Nephron (organoid): Measurements from ENCODE around the gene PIGL.

Experiments
- H3K27ac Mint-ChIP-seq, 3 experiments: 2 replicates each; pipeline ENCODE4 v1.8.0; 2020; ENCODE audit warnings: mixed read lengths in 3 of 3, mild to moderate bottlenecking in 2 of 3, moderate library complexity in 1 of 3
- H3K27me3 Mint-ChIP-seq: 2 replicates; pipeline ENCODE4 v1.8.0; 2021; ENCODE audit warnings: low read depth, mild to moderate bottlenecking, moderate library complexity, mixed read lengths
- H3K36me3 Mint-ChIP-seq: 2 replicates; pipeline ENCODE4 v1.8.0; 2020; ENCODE audit warnings: low read depth, mixed read lengths
- H3K4me1 Mint-ChIP-seq: 2 replicates; pipeline ENCODE4 v1.8.0; 2020; ENCODE audit warnings: mixed read lengths
- H3K4me3 Mint-ChIP-seq, 3 experiments: 2 replicates each; pipeline ENCODE4 v1.8.0; 2020; ENCODE audit warnings: mild to moderate bottlenecking in 3 of 3, mixed read lengths in 3 of 3, moderate library complexity in 2 of 3
- H3K9me3 Mint-ChIP-seq: 2 replicates; pipeline ENCODE4 v1.8.0; 2020; ENCODE audit warnings: mixed read lengths
- TF ChIP-seq, protein P1 (sequence below), 3 experiments: fragments of 200-600 bp; sonication (generic); IDR thresholded peaks; one replicate each; pipeline ENCODE4 v1.5.0; 2021; ENCODE audit warnings: antibody characterized with exemption in 3 of 3; ENCODE audit not compliant: unreplicated experiment in 3 of 3

PIGL gene

GRCh38 chr17:16267174-16267573 is 50.2 kb downstream of the PIGL start:
- Mint-ChIP-seq H3K4me3 (no peak overlapping the region), H3K4me1 (no peaks in the 10 kb centered on the region), H3K9me3 (no peaks in the 10 kb centered on the region), H3K36me3 (peaks cover 7% of the 10 kb centered on the region), H3K27me3 (no peaks in the 10 kb centered on the region), H3K27ac (no peak overlapping the region)
- TF ChIP-seq, protein P1, sequence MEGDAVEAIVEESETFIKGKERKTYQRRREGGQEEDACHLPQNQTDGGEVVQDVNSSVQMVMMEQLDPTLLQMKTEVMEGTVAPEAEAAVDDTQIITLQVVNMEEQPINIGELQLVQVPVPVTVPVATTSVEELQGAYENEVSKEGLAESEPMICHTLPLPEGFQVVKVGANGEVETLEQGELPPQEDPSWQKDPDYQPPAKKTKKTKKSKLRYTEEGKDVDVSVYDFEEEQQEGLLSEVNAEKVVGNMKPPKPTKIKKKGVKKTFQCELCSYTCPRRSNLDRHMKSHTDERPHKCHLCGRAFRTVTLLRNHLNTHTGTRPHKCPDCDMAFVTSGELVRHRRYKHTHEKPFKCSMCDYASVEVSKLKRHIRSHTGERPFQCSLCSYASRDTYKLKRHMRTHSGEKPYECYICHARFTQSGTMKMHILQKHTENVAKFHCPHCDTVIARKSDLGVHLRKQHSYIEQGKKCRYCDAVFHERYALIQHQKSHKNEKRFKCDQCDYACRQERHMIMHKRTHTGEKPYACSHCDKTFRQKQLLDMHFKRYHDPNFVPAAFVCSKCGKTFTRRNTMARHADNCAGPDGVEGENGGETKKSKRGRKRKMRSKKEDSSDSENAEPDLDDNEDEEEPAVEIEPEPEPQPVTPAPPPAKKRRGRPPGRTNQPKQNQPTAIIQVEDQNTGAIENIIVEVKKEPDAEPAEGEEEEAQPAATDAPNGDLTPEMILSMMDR (IDR thresholded peaks at IDR 0.05; ENCODE audit: unreplicated experiment in 3 of 3), result no peak

DNA sequence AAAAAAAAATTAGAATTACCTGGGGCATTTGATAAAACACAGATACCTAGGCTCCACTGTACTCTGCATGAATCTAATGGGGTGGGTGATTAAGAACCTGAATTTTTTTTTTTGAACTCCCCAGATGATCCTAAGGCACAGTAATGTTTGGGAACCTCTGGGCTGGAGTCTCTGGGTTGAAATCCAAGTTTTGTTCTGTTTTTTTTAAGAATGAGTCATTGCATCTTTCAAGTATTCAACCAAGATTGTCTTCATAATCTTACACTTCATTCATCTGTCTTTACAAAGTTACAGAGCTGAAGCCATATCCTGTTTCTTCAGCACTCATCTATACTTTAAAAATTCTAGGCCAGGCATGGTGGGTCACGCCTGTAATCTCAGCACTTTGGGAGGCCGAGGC is 52.6 kb downstream of the PIGL start:
- Mint-ChIP-seq H3K4me1 (no peaks in the 10 kb centered on the region), H3K9me3 (peaks cover 7% of the 10 kb centered on the region), H3K27me3 (no peaks in the 10 kb centered on the region), H3K4me3 (no peak overlapping the region), H3K36me3 (peaks cover 16% of the 10 kb centered on the region), H3K27ac (no peak overlapping the region)
- TF ChIP-seq, protein P1 (IDR thresholded peaks at IDR 0.05; ENCODE audit: unreplicated experiment in 3 of 3), result no peak

- TF ChIP-seq, protein P1 (IDR thresholded peaks at IDR 0.05; ENCODE audit: unreplicated experiment in 3 of 3), result no peak
- Mint-ChIP-seq H3K27me3 (no peaks in the 10 kb centered on the region), H3K27ac (no peak overlapping the region), H3K4me3 (no peak overlapping the region), H3K9me3 (peaks cover 21% of the 10 kb centered on the region), H3K4me1 (no peaks in the 10 kb centered on the region), H3K36me3 (peaks cover 28% of the 10 kb centered on the region)
These were observed 55.3 kb downstream of the PIGL start for GRCh38 chr17:16272111-16272840.

GRCh38 chr17:16273499-16273898 is 56.5 kb downstream of the PIGL start:
- TF ChIP-seq, protein P1 (IDR thresholded peaks at IDR 0.05; ENCODE audit: unreplicated experiment in 3 of 3), result no peak
- H3K36me3 Mint-ChIP-seq, result peaks cover 33% of the 10 kb centered on the region
- peaks cover 22% of the 10 kb centered on the region for H3K9me3 Mint-ChIP-seq
- H3K27ac Mint-ChIP-seq, result no peak overlapping the region
- no peaks in the 10 kb centered on the region for H3K27me3 Mint-ChIP-seq
- H3K4me3 Mint-ChIP-seq, result no peak overlapping the region
- H3K4me1 Mint-ChIP-seq, result no peaks in the 10 kb centered on the region

GRCh38 chr17:16273929-16274339 is 56.9 kb downstream of the PIGL start:
- Mint-ChIP-seq H3K27ac (no peak overlapping the region), H3K4me3 (no peak overlapping the region), H3K36me3 (peaks cover 38% of the 10 kb centered on the region), H3K4me1 (no peaks in the 10 kb centered on the region), H3K9me3 (peaks cover 26% of the 10 kb centered on the region), H3K27me3 (peaks cover 1% of the 10 kb centered on the region)
- TF ChIP-seq, protein P1 (IDR thresholded peaks at IDR 0.05; ENCODE audit: unreplicated experiment in 3 of 3), result no peak

GRCh38 chr17:16275024-16275423 is 58.0 kb downstream of the PIGL start:
- Mint-ChIP-seq H3K27ac (no peak overlapping the region), H3K36me3 (peaks cover 47% of the 10 kb centered on the region), H3K9me3 (peaks cover 27% of the 10 kb centered on the region), H3K4me1 (no peaks in the 10 kb centered on the region), H3K4me3 (no peak overlapping the region), H3K27me3 (peaks cover 4% of the 10 kb centered on the region)
- TF ChIP-seq, protein P1 (IDR thresholded peaks at IDR 0.05; ENCODE audit: unreplicated experiment in 3 of 3), result no peak
